Gastrocnemius medialis (tissue), 4 donors: ENCODE data around the gene PIK3IP1.

ENCODE experiments used
- CTCF ChIP-seq, 5 experiments: fragments of 450-650 bp in 3 of 5; fragments of 200-600 bp in 2 of 5; sonication (generic) in 2 of 5; IDR thresholded peaks in 4 of 5; conservative IDR thresholded peaks in 1 of 5; 1 replicate in 4 of 5; 2 replicates in 1 of 5; pipeline ENCODE4 v1.5.1; 2016 to 2019; ENCODE audit warnings: antibody characterized with exemption in 5 of 5, mild to moderate bottlenecking in 3 of 5, moderate library complexity in 3 of 5
- POLR2A ChIP-seq, 2 donors: fragments of 450-650 bp; IDR thresholded peaks; one replicate each; pipeline ENCODE4 v1.6.1; 2017; ENCODE audit warnings: antibody characterized with exemption in 2 of 2, mild to moderate bottlenecking in 2 of 2, moderate library complexity in 2 of 2

GRCh38 chr22:31271026-31271425 lies 21.3 kb downstream of the PIK3IP1 start:
- no peak for TF ChIP-seq CTCF (IDR thresholded peaks at IDR 0.05 in 4 of 5, conservative IDR thresholded peaks at IDR 0.05 in 1 of 5)
- no peak for TF ChIP-seq POLR2A (IDR thresholded peaks at IDR 0.05)
